ENCODE results near the gene SV2A.

DNA sequence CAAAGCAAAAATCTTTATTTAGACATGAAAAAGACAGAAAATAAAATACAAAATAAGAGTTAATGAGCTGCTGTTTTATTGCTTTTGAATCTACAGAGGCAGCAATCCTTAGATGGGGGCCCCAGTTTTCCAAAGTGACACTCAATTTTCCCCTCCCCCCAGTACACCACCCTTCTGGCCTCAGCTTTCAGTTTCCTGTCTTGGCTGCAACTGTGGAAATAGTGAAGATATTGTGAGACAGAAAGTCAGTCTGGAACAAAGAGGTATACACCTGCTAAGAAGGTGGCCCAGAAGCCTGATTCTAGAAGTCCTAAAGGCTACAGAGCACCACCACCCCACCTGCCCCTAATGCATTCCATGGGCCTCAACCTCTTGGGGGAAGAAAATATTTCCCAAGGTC lies 20.1 kb upstream of the SV2A start:
- TF ChIP-seq CTCF (IDR thresholded peaks at IDR 0.05) (no peak), EP300 (IDR thresholded peaks at IDR 0.05) (no peak)
